ENCODE measurements around the gene SH3BGR.

SH3BGR gene

DNA sequence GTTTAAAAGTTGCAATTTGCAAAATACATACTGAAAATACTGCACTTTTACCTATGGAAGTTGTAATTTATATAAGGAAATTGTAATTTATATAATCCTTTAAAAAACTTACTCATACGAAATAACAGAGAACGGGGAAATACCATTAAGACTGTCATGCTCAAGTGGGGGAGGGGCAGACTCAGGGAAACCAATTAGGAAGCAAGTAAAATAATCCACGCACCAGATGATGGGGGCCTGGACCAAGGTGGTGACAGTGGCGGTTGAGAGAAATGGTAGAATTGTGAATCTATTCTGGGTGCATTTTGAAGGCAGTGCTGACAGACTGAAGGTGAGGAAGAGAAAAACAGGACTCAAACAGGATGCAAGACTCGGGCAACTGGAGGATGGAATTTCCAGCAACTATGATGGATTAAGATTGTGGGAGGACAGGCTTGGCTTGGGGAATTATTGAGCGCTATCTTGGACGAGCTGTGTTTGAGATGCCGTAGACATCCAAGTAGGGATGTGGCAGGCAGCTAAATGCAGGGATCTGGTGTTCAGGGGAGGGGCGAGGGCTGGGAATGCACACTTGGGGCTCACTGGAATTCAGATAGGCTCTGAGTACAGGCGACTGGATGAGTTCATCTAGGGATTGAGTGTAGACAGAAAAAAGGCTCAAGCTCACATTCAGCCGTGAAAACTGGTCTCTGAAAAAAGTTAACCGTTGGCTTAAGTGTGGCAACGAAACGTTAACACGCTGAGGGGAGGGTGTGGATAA is 7.2 kb upstream of the SH3BGR start:
- Mint-ChIP-seq H3K4me1 (peaks cover 37% of the 10 kb centered on the region), H3K4me3 (peak overlapping the region; percentile 95 to 98 (median 96)), H3K27ac (peak overlapping the region; percentile 96 to 99 (median 96)), H3K27me3 (ENCODE audit: low read depth) (no peaks in the 10 kb centered on the region), H3K9me3 (no peaks in the 10 kb centered on the region), H3K36me3 (ENCODE audit: low read depth) (no peaks in the 10 kb centered on the region)
- TF ChIP-seq, protein P1, sequence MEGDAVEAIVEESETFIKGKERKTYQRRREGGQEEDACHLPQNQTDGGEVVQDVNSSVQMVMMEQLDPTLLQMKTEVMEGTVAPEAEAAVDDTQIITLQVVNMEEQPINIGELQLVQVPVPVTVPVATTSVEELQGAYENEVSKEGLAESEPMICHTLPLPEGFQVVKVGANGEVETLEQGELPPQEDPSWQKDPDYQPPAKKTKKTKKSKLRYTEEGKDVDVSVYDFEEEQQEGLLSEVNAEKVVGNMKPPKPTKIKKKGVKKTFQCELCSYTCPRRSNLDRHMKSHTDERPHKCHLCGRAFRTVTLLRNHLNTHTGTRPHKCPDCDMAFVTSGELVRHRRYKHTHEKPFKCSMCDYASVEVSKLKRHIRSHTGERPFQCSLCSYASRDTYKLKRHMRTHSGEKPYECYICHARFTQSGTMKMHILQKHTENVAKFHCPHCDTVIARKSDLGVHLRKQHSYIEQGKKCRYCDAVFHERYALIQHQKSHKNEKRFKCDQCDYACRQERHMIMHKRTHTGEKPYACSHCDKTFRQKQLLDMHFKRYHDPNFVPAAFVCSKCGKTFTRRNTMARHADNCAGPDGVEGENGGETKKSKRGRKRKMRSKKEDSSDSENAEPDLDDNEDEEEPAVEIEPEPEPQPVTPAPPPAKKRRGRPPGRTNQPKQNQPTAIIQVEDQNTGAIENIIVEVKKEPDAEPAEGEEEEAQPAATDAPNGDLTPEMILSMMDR (IDR thresholded peaks at IDR 0.05; ENCODE audit: unreplicated experiment in 3 of 3) = no peak

DNA sequence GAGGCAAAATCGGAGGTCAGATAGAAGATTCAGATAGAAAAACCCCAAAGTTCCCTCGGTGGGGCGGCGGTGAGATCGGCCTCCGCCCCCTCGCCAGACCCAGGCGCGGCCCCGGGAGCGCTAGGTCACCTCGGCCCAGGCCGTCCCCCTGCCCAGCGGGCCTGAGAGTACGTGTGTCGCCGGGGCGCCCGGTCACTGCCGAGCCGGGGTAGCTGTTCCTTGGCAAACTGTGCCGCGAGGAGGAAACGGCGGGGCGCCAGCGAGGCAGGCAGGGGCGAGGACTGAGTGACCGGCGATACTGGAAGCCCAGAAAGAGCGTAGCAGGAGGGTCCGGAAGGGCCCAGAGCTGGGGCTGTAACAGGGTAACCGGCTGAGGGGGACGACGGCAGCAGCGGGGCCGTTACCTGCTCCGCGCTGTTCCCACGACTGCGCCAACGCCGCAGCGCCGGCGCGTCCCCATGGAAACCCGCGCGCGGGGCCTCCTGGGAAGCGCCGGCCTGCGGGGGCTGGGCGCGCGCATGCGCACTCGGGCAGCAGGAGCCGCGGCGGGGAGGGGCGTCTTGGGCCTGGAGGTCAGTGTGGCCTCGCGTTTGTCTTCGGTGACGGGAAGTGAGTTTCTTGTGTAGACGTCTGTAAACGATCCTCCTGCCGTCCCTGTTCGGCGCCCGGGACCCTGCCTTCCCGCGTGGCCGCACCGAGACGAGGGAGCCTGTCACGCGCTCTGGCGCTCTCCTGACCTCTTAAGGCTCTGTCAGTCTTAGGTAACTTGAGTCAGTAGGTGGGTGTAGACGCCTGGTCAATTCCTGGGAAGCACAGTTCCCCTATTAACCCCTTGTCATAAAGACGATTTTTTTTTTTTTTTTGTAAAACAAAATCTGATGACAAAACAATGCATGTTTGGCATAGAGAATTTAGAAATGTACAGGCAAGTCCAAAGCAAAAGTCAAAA is 6.2 kb upstream of the SH3BGR start, which contains the start of gene LCA5L:
Gene LCA5L, minus strand, starts transcription at position 458 of the 949 bp plus-strand sequence. CDS start 17,285 bp downstream, outside the sequence.
- no peaks in the 10 kb centered on the region for H3K36me3 Mint-ChIP-seq (ENCODE audit: low read depth)
- no peaks in the 10 kb centered on the region for H3K27me3 Mint-ChIP-seq (ENCODE audit: low read depth)
- TF ChIP-seq, protein P1 (IDR thresholded peaks at IDR 0.05; ENCODE audit: unreplicated experiment in 3 of 3) = peak in 1 of 3 experiments; percentile 0
- peaks cover 37% of the 10 kb centered on the region for H3K4me1 Mint-ChIP-seq
- H3K27ac Mint-ChIP-seq = peak within 1 kb of the TSS; percentile 96 to 99 (median 99)
- H3K4me3 Mint-ChIP-seq = peak within 1 kb of the TSS; percentile 95 to 98 (median 96)
- H3K9me3 Mint-ChIP-seq = no peaks in the 10 kb centered on the region

DNA sequence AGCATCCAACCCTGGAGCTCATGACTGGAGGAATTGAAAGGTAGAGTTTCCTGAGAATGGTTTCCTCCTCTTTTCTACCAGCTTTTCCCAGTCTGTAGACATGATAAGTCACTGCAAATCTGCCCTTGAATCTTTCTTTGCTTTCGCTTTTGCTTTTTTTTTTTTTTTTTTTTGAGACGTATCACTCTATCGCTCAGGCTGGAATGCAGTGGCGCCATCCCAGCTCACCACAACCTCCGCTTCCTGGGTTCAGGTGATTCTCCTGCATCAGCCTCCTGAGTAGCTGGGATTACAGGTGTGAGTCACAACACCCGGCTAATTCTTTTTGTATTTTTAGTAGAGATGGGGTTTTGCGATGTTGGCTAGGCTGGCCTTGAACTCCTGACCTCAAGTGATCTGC is 4.5 kb upstream of the SH3BGR start:
- H3K4me1 Mint-ChIP-seq = peaks cover 42% of the 10 kb centered on the region
- H3K4me3 Mint-ChIP-seq = peak overlapping the region; percentile 14 to 75 (median 73)
- H3K9me3 Mint-ChIP-seq = no peaks in the 10 kb centered on the region
- H3K27ac Mint-ChIP-seq = peak overlapping the region in 2 of 3 experiments; percentile 43
- TF ChIP-seq, protein P1 (IDR thresholded peaks at IDR 0.05; ENCODE audit: unreplicated experiment in 3 of 3) = no peak
- no peaks in the 10 kb centered on the region for H3K36me3 Mint-ChIP-seq (ENCODE audit: low read depth)
- H3K27me3 Mint-ChIP-seq (ENCODE audit: low read depth) = no peaks in the 10 kb centered on the region

DNA sequence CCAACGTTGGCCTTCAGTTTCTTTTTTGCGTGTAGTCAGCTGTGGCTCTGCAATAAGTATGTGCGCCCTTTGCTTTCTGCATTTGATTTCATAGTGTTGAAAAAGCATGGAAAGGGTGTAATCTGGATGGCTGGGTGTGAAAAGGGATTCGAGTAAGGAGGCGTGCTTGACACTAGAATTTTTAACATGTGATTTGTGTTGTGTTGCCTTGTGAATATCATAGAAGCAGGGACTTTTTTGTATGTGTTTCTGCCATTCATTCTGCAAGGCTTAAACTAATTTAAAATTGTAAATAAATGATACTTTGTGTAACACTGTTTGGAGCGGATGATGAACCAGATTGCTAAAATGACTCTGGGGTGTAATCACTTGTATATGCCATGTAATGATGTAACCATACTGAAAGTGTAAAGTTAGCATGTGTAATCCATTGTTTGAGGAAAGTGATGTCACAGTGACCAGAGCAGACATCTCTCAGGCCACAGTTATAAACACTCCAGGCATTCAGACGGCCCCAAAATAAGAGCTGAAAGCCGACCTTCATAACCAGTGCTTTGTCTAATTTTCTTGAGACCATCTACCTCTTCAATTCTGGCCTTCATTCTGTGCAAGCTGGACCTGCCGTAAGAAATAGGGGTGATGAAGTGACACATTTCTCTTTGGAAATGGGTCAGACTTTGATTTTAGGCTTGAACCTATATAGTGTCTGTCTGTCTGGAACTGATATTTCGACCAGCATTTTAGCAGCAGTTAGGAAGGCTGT is 618 bp downstream of the SH3BGR start:
- Mint-ChIP-seq H3K9me3 (no peaks in the 10 kb centered on the region), H3K27ac (peak overlapping the region; percentile 55 to 76 (median 60)), H3K36me3 (ENCODE audit: low read depth) (no peaks in the 10 kb centered on the region), H3K27me3 (ENCODE audit: low read depth) (no peaks in the 10 kb centered on the region), H3K4me1 (peaks cover 46% of the 10 kb centered on the region), H3K4me3 (peak overlapping the region; percentile 37 to 81 (median 62))
- TF ChIP-seq, protein P1 (IDR thresholded peaks at IDR 0.05; ENCODE audit: unreplicated experiment in 3 of 3) = no peak

DNA sequence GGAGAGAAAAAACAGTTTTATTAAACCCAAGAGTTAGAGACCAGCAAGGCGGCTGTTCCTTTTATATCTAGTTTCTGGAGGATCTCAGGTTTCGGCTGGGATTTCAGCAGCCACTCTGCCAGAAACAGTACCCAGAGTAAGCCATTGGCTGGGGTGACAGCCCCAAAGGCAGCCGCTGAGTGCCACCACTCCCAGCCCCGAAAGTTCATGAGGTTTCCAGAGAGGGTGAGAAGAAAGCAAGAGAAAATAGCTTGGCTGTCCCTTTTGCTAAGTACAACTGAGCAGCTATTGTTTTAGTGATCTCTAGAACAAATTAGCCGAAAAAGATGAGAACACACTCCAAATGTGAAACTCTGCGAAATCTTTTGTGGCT is 1.2 kb downstream of the SH3BGR start:
- TF ChIP-seq, protein P1 (IDR thresholded peaks at IDR 0.05; ENCODE audit: unreplicated experiment in 3 of 3) = no peak
- peaks cover 46% of the 10 kb centered on the region for H3K4me1 Mint-ChIP-seq

More for the DNA sequence above, 1.2 kb downstream of the SH3BGR start:
- Mint-ChIP-seq H3K36me3 (ENCODE audit: low read depth) (no peaks in the 10 kb centered on the region), H3K4me3 (peak overlapping the region in 2 of 3 experiments; percentile 38 to 81), H3K9me3 (no peaks in the 10 kb centered on the region), H3K27me3 (ENCODE audit: low read depth) (no peaks in the 10 kb centered on the region), H3K27ac (peak overlapping the region; percentile 55 to 76 (median 60))

Data from nephron (organoid).